DOHH2 (cell line): ENCODE results near the gene ADGB.
"Not testable (repeated sequence)": the region's sequence is repeated elsewhere in the genome, so short reads cannot be mapped to it uniquely, and the experiment has no call there.

Experiments
- H3F3A ChIP-seq: fragments of 200-600 bp; sonication (generic), shearing (Covaris generic); 2 replicates; pipeline ENCODE4 v1.6.0; 2016; ENCODE audit warnings: antibody characterized with exemption, mild to moderate bottlenecking; ENCODE audit not compliant: control insufficient read depth, insufficient read depth
- H3K27ac ChIP-seq: fragments of 200-600 bp; sonication (generic); 2 replicates; pipeline ENCODE4 v1.5.1; 2014; ENCODE audit warnings: low read depth, mild to moderate bottlenecking, low read length, moderate library complexity
- H3K27me3 ChIP-seq: fragments of 200-600 bp; sonication (generic); 2 replicates; pipeline ENCODE4 v1.6.1; 2014; ENCODE audit warnings: mild to moderate bottlenecking, low read length, mixed read lengths; ENCODE audit not compliant: control insufficient read depth
- H3K36me3 ChIP-seq: fragments of 200-600 bp; sonication (generic); 2 replicates; pipeline ENCODE4 v1.6.1; 2014; ENCODE audit warnings: mild to moderate bottlenecking, low read length, moderate library complexity, mixed read lengths; ENCODE audit not compliant: control insufficient read depth
- H3K4me1 ChIP-seq: fragments of 200-600 bp; sonication (generic); 2 replicates; pipeline ENCODE4 v1.6.1; 2014; ENCODE audit warnings: mild to moderate bottlenecking, low read length, mixed read lengths; ENCODE audit not compliant: control insufficient read depth
- H3K4me2 ChIP-seq: fragments of 200-600 bp; sonication (generic); 2 replicates; pipeline ENCODE4 v1.6.0; 2014; ENCODE audit warnings: mild to moderate bottlenecking, low read length, moderate library complexity
- H3K4me3 ChIP-seq: fragments of 200-600 bp; sonication (generic); 2 replicates; pipeline ENCODE4 v1.5.1; 2014; ENCODE audit warnings: mild to moderate bottlenecking, low read length, mixed read lengths
- H3K79me2 ChIP-seq: fragments of 200-600 bp; sonication (generic); 2 replicates; pipeline ENCODE4 v1.6.1; 2014; ENCODE audit warnings: mild to moderate bottlenecking, low read length, mixed read lengths; ENCODE audit not compliant: control insufficient read depth
- H3K9me2 ChIP-seq: fragments of 200-600 bp; sonication (generic); replicated peaks from 2 replicates; pipeline ENCODE4 v1.6.1; 2014; ENCODE audit warnings: mild to moderate bottlenecking, low read length, mixed read lengths; ENCODE audit not compliant: control insufficient read depth
- H3K9me3 ChIP-seq: fragments of 200-600 bp; sonication (generic); 2 replicates; pipeline ENCODE4 v1.6.1; 2014; ENCODE audit warnings: antibody characterized with exemption, low read length, mixed read lengths; ENCODE audit not compliant: control insufficient read depth, insufficient read depth
- H4K20me1 ChIP-seq: fragments of 200-600 bp; sonication (generic); 2 replicates; pipeline ENCODE4 v1.6.0; 2014; ENCODE audit warnings: low read depth, mild to moderate bottlenecking, antibody characterized with exemption, low read length, moderate library complexity; ENCODE audit not compliant: control insufficient read depth, insufficient read depth
- EZH2phosphoT487 ChIP-seq: fragments of 200-600 bp; sonication (generic); IDR thresholded peaks from 2 replicates; pipeline ENCODE4 v1.6.1; 2017; ENCODE audit warnings: borderline replicate concordance, mild to moderate bottlenecking, antibody characterized with exemption, low read length, moderate library complexity, mixed read lengths
- TF ChIP-seq, protein P1 (sequence below): fragments of 200-600 bp; sonication (generic); IDR thresholded peaks from one replicate; pipeline ENCODE4 v1.5.1; 2014; ENCODE audit warnings: antibody characterized with exemption, mild to moderate bottlenecking, low read depth, low read length; ENCODE audit not compliant: poor library complexity, severe bottlenecking

Gene ADGB

GRCh38 chr6:146850238-146850896 lies 251.6 kb downstream of the ADGB start:
- Histone ChIP-seq H3K4me2 (no peak overlapping the region), H3K27ac (no peak overlapping the region)

DNA sequence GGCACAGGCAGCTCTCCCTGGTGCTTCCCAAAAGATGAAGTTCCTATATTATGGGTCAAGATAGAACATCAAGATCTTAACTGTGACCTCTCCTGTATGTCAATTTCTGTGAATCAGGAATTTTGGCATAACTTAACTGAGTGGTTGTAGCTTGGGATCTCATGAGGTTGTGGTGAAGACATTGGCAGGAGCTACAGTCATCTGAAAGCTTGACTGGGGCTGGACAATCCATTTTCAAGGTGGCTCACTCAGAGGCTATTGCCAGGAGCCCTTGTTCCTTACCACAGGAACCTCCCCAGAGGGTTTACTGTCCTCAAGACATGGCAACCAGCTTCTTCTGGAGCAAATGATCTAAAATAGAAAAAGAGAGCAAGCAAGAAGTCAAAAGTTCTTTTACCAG lies 252.2 kb downstream of the ADGB start:
- H3K9me2 ChIP-seq: no peaks in the 10 kb centered on the region
- H3K36me3 ChIP-seq: no peaks in the 10 kb centered on the region
- no peaks in the 10 kb centered on the region for H4K20me1 ChIP-seq
- no peak overlapping the region for H3K4me3 ChIP-seq
- H3K79me2 ChIP-seq: no peaks in the 10 kb centered on the region
- H3K27me3 ChIP-seq: peaks cover 7% of the 10 kb centered on the region; the same call in 1 of the 2 replicates
- no peaks in the 10 kb centered on the region for H3F3A ChIP-seq
- TF ChIP-seq, protein P1, sequence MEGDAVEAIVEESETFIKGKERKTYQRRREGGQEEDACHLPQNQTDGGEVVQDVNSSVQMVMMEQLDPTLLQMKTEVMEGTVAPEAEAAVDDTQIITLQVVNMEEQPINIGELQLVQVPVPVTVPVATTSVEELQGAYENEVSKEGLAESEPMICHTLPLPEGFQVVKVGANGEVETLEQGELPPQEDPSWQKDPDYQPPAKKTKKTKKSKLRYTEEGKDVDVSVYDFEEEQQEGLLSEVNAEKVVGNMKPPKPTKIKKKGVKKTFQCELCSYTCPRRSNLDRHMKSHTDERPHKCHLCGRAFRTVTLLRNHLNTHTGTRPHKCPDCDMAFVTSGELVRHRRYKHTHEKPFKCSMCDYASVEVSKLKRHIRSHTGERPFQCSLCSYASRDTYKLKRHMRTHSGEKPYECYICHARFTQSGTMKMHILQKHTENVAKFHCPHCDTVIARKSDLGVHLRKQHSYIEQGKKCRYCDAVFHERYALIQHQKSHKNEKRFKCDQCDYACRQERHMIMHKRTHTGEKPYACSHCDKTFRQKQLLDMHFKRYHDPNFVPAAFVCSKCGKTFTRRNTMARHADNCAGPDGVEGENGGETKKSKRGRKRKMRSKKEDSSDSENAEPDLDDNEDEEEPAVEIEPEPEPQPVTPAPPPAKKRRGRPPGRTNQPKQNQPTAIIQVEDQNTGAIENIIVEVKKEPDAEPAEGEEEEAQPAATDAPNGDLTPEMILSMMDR: no peak
- no peak for TF ChIP-seq EZH2phosphoT487
- H3K4me1 ChIP-seq: no peaks in the 10 kb centered on the region
- H3K27ac ChIP-seq: no peak overlapping the region
- no peak overlapping the region for H3K4me2 ChIP-seq
- H3K9me3 ChIP-seq: no peaks in the 10 kb centered on the region

More at GRCh38 chr6:146850238-146850896, 251.6 kb downstream of the ADGB start:
- TF ChIP-seq, protein P1: no peak
- no peak for TF ChIP-seq EZH2phosphoT487
- Histone ChIP-seq H3K9me2 (no peaks in the 10 kb centered on the region), H3K36me3 (no peaks in the 10 kb centered on the region), H4K20me1 (no peaks in the 10 kb centered on the region), H3K27me3 (peaks cover 7% of the 10 kb centered on the region; the same call in 1 of the 2 replicates), H3K79me2 (no peaks in the 10 kb centered on the region), H3F3A (no peaks in the 10 kb centered on the region), H3K9me3 (no peaks in the 10 kb centered on the region), H3K4me3 (no peak overlapping the region), H3K4me1 (no peaks in the 10 kb centered on the region)

GRCh38 chr6:146851837-146852236 lies 253.1 kb downstream of the ADGB start:
- Histone ChIP-seq H3K4me3 (no peak overlapping the region), H4K20me1 (no peaks in the 10 kb centered on the region), H3K36me3 (no peaks in the 10 kb centered on the region), H3K79me2 (no peaks in the 10 kb centered on the region), H3K4me2 (no peak overlapping the region), H3K9me2 (no peaks in the 10 kb centered on the region), H3K4me1 (no peaks in the 10 kb centered on the region), H3F3A (no peaks in the 10 kb centered on the region), H3K9me3 (no peaks in the 10 kb centered on the region), H3K27ac (no peak overlapping the region), H3K27me3 (peaks cover 7% of the 10 kb centered on the region; the same call in 1 of the 2 replicates)
- TF ChIP-seq, protein P1: no peak
- TF ChIP-seq EZH2phosphoT487: no peak

GRCh38 chr6:146854521-146855255 lies 255.9 kb downstream of the ADGB start:
- H3K4me2 ChIP-seq, H3F3A ChIP-seq, H3K27me3 ChIP-seq, H3K9me3 ChIP-seq, H3K9me2 ChIP-seq, H3K4me1 ChIP-seq, H3K27ac ChIP-seq, H3K79me2 ChIP-seq, H3K4me3 ChIP-seq, H3K36me3 ChIP-seq, H4K20me1 ChIP-seq: not testable (repeated sequence)
